OCI-M2 (cell line): ENCODE measurements around the gene RRAS2.
"Not testable (repeated sequence)": the region's sequence is repeated elsewhere in the genome, so short reads cannot be mapped to it uniquely, and the experiment has no call there.

ENCODE experiments used
- DNase-seq: peaks from one replicate; lab custom pipeline; 2025; ENCODE audit not compliant: unreplicated experiment; lab: John Stamatoyannopoulos, UW

Gene RRAS2

GRCh38 chr11:14308897-14309387, 50.0 kb downstream of the RRAS2 start:
- no peak for DNase-seq

GRCh38 chr11:14308114-14308896, 50.7 kb downstream of the RRAS2 start:
- no peak for DNase-seq

DNA sequence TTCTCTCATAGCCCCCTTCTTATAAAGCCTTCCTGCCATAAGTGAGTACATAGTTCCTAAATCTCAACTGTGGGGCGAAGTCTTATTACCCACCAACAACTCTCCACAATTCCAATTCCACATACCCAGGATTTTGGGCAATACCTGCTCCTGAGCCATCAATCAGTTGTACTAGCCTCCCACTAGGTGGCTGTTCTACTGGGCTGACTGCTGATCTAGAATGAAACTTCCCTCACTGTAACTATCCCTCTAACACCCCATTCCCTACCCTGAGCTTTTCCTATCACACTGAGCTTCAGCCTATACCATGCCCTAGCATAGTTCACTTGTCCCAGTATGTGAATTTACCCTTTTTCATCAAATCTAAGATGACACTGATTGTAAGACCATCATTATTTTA, 52.5 kb downstream of the RRAS2 start:
- DNase-seq: no peak

DNA sequence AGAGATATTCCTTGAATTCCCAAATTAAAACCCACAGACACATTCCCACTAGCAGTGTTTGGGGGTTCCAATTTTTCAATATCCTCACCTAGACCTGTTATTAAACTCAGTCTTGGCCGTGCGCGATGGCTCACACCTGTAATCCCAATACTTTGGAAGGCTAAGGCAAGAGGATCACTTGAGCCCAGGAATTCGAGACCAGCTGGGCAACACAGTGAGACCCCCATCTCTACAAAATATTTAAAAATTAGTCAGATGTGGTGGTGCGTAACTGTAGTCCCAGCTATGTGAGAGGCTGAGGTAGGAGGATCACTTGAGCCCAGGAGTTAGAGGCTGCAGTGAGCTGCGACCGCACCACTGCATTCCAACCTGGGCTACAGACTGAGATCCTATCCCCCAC, 53.3 kb downstream of the RRAS2 start:
- DNase-seq: no peak

- DNase-seq: no peak
These were observed 54.4 kb downstream of the RRAS2 start for GRCh38 chr11:14304601-14305000.

GRCh38 chr11:14300661-14301304, 58.2 kb downstream of the RRAS2 start:
- DNase-seq: no peak

GRCh38 chr11:14299921-14300320, 59.1 kb downstream of the RRAS2 start:
- no peak for DNase-seq

DNA sequence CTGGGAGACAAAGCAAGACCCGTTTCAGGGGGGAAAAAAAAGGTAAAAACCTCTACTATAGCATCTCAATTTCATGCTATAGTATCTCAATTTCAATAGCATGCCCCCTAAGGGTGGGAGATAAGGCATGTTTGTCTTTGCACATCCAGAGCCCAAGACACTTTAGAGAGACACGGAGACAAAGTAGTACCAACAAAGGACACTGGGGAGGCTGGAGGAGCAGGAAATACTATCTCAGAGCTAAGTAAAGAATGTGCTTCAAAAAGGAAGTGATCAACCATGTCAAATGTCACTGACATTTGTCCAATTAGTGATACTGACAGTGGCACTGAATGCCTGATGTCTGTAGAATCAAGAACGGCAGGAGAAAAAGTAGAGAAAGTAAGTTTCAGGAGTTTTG, 68.6 kb downstream of the RRAS2 start:
- DNase-seq: no peak

- DNase-seq: no peak
These were observed 70.6 kb downstream of the RRAS2 start for GRCh38 chr11:14288189-14288935.

- not testable (repeated sequence) for DNase-seq
These were observed 80.1 kb downstream of the RRAS2 start for GRCh38 chr11:14278869-14279268.

- DNase-seq: no peak
These were observed 83.9 kb downstream of the RRAS2 start for GRCh38 chr11:14275076-14275475.

GRCh38 chr11:14273895-14274294, 85.1 kb downstream of the RRAS2 start:
- DNase-seq: no peak

GRCh38 chr11:14270690-14271542, 88.1 kb downstream of the RRAS2 start:
- DNase-seq: no peak

GRCh38 chr11:14269692-14270573, 89.0 kb downstream of the RRAS2 start:
- DNase-seq: no peak

GRCh38 chr11:14267861-14268635, 90.9 kb downstream of the RRAS2 start:
- DNase-seq: no peak

DNA sequence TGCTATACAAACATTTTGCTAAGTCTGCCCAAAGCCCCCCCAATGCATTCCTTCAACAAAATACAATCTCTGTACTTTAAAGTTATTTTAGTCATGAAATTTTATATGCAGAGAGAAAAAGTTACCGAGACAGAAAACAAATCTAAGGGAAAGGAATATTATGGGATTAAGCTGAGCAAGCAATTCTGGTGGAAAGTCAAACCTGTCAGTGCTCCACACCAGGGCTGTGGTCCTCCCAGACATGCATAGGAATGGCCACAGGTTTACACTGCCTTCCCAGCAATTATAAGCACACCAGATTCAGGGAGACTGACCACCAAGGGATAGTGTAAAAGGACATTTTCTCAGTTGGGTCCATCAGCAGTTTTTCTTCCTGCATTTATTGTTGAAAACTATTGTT, 92.4 kb downstream of the RRAS2 start:
- DNase-seq: no peak

DNA sequence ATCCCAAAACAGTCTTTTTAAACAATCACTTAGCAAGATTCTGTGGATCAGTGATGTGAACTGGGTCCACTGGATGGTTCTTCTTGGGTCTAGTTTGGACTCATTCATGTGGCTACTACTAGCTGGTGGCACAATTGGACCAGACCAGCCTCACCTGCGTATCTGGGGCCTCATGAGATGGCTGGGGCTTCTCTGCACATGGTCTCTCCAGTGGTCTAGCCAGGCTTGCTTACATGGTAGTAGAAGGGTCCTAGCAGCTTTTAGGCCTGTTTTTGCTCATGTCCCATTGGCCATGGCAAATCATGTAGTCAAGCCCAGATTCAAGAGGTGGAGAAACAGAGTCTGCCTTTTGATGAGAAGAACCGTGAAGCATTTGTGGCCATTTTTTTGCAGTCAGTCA, 94.0 kb downstream of the RRAS2 start:
- DNase-seq: no peak

DNA sequence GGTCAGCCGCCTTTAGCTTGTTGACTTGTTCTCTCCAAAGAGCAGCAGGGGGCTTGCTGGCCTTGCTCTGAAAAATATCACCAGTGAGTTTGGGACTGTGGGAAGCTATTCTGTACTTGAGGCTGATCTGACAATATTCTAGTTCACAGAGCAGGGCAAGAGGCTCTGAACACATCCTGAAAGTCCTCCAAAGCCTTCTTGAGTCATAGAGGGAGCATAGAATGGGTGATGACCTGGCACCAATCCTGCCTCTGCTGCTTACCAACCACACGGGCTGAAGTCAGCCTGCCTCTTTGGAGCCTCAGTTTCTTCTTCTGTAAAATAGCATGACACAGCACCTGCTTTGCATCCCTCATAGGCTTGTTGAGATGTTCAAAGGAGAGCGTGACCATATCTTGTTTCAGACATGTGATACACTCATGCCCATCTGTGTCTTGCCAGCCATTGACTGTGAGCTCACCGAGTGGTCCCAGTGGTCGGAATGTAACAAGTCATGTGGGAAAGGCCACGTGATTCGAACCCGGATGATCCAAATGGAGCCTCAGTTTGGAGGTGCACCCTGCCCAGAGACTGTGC, 96.6 kb downstream of the RRAS2 start:
- DNase-seq: no peak

DNA sequence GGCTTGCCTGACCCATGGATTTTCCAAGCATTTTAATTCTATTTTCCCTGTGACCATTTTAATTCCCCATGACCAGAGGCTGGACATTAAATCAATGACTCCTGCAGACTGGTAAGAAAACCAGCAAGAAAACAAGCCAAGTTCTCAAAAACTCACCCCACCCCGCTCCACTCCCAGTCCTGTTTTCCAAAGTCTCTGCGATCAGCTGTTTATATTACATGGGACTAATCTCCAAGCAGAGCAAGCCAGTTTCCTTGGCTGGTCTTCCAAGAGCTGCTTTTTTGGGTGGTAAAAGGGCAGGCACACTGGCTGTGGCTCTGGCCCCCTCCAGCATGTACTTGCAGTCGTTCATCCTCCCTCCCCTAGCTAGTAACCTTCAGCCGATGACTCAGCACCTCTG, 97.9 kb downstream of the RRAS2 start:
- no peak for DNase-seq
